ENCODE measurements around the gene SERPINB8. TPM values are rescaled to one million over a fixed set of nuclear protein-coding genes. Genes with fewer than 3 reads are reported as not detected.

SERPINB8 gene
- total RNA-seq, 4 donors from 2014 or later: 6.4 to 16.6 (median 11.5) TPM

DNA sequence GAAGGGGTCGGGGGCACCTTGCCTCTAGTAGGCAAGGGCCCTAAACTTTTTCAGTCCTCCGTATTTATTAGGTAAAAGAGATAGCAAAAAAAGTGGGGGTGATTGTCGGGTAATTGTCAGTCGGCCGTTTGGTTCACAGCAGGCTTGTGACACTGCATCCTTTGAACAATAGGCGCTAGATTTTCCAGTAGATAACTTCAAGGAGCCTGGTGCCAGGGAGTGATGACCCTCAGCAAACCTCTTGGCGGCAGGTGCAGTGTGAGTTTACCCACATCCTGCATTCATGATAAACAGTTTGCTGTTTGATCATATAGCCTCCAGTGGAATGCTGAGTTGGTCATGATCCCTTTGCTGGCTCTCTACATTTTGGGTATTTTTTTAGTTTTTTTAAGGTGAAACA, 22.9 kb downstream of the SERPINB8 start:
- no peak overlapping the region for H3K27ac ChIP-seq
- WGBS, 2 donors (ENCODE audit: low coverage in 1 of 2): 86 to 100% methylated on average over 2 to 7 of the region's 7 CpGs
- H3K4me3 ChIP-seq: no peak overlapping the region
- no peaks in the 10 kb centered on the region for H3K27me3 ChIP-seq
- ATAC-seq: no peak
- peaks cover 0 to 4% (median 0%) of the 10 kb centered on the region in 3 donors for H3K4me1 ChIP-seq
- H3K9me3 ChIP-seq: no peaks in the 10 kb centered on the region
- TF ChIP-seq POLR2A (IDR thresholded peaks at IDR 0.05) (no peak), EP300 (IDR thresholded peaks at IDR 0.05) (no peak), POLR2AphosphoS5 (IDR thresholded peaks at IDR 0.05) (no peak)
- TF ChIP-seq, protein P1, sequence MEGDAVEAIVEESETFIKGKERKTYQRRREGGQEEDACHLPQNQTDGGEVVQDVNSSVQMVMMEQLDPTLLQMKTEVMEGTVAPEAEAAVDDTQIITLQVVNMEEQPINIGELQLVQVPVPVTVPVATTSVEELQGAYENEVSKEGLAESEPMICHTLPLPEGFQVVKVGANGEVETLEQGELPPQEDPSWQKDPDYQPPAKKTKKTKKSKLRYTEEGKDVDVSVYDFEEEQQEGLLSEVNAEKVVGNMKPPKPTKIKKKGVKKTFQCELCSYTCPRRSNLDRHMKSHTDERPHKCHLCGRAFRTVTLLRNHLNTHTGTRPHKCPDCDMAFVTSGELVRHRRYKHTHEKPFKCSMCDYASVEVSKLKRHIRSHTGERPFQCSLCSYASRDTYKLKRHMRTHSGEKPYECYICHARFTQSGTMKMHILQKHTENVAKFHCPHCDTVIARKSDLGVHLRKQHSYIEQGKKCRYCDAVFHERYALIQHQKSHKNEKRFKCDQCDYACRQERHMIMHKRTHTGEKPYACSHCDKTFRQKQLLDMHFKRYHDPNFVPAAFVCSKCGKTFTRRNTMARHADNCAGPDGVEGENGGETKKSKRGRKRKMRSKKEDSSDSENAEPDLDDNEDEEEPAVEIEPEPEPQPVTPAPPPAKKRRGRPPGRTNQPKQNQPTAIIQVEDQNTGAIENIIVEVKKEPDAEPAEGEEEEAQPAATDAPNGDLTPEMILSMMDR (IDR thresholded peaks at IDR 0.05): no peak
- H3K36me3 ChIP-seq: peaks cover 0 to 3% of the 10 kb centered on the region in 2 donors

DNA sequence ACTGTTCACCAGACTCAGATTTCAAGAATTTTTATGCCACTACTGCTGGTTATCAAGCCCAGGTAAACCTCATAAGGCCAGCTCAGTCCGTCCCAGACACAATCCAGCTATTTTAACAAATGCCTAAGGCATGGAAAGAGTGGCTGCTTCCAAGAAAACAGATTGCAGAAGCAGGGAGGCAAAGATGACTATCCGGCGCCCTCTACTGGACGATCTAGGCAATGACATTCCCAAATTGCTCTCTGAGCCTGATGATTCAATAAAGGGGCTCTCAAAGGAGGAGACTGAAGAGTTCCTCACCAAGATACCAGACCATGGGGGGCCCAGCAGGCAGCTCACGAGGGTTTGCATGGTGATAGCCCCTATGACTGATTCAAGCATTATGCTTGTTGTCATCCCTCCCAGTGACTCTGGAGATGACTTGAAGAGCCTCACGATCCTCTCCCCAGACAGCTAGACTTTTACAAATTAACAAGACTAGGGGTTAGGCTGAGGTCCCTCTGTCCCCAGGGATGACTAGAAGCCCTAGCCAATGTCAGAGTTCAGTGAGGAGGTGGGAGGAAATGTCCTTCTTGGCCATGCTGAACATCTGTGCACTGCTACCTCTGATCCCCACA, 25.0 kb downstream of the SERPINB8 start:
- Histone ChIP-seq H3K36me3 (no peaks in the 10 kb centered on the region), H3K4me1 (peaks cover 0 to 4% (median 0%) of the 10 kb centered on the region in 3 donors), H3K27me3 (peaks cover 4% of the 10 kb centered on the region), H3K27ac (no peak overlapping the region), H3K4me3 (no peak overlapping the region), H3K9me3 (no peaks in the 10 kb centered on the region)
- 0 to 3% methylated on average over 2 to 5 of the region's 6 CpGs for WGBS, 2 donors (ENCODE audit: low coverage in 1 of 2)
- peak; percentile 32 for ATAC-seq
- TF ChIP-seq EP300 (IDR thresholded peaks at IDR 0.05): no peak
- TF ChIP-seq, protein P1 (IDR thresholded peaks at IDR 0.05): peak; percentile 70 to 91 (median 84)

DNA sequence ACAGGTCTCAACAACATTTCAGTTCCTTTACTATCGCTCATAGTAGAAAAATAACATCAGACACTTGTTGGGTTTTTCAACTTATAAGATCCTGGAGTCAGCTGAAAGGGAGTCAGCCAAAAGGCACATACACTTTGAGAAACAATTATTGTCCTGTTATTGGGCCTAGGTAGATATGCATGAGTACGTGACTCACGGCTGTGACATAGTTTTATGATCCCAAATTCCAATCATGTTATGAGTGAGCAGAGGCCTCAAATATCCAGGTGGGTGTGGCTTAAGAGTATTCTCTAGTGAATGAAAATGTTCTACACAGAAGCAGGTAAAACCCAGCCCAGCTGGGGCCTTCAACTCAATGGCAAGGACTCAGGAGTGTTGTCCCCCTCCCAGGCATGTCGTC, 27.2 kb downstream of the SERPINB8 start:
- WGBS, 2 donors (ENCODE audit: low coverage in 1 of 2): 83 to 92% methylated on average over 4 of the region's 4 CpGs
- Histone ChIP-seq H3K9me3 (no peaks in the 10 kb centered on the region), H3K4me3 (no peak overlapping the region), H3K27ac (no peak overlapping the region), H3K4me1 (peaks cover 0 to 4% (median 0%) of the 10 kb centered on the region in 3 donors), H3K36me3 (no peaks in the 10 kb centered on the region), H3K27me3 (peaks cover 15% of the 10 kb centered on the region)
- ATAC-seq: no peak
- TF ChIP-seq EP300 (IDR thresholded peaks at IDR 0.05) (no peak), POLR2A (IDR thresholded peaks at IDR 0.05) (no peak), POLR2AphosphoS5 (IDR thresholded peaks at IDR 0.05) (no peak)
- TF ChIP-seq, protein P1 (IDR thresholded peaks at IDR 0.05): no peak

DNA sequence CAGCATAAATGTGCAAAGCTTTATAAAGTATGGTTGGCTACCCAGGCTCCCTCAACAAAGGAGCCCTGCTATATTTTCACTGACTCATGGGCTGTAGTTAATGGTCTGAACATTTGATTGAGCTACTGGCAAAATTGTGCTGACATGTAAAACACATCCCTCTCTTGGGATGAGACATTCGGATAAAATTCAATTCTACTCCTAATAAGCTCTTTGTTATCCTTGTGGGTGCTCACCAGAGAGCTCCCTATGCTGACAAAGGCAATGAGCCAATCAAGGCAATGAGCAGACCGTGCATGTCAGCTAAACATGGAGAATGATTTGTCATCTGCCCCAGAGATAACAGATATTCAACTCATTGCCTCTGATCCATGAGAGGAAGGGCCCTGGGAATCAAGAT, 27.7 kb downstream of the SERPINB8 start:
- WGBS, 2 donors (ENCODE audit: low coverage in 1 of 2): 59 to 80% methylated on average over 1 to 2 of the region's 2 CpGs
- TF ChIP-seq POLR2A (IDR thresholded peaks at IDR 0.05) (no peak), POLR2AphosphoS5 (IDR thresholded peaks at IDR 0.05) (no peak), EP300 (IDR thresholded peaks at IDR 0.05) (no peak)
- TF ChIP-seq, protein P1 (IDR thresholded peaks at IDR 0.05): no peak
- Histone ChIP-seq H3K36me3 (no peaks in the 10 kb centered on the region), H3K4me3 (no peak overlapping the region), H3K9me3 (peaks cover 0 to 1% (median 0%) of the 10 kb centered on the region in 3 donors), H3K27me3 (peaks cover 21% of the 10 kb centered on the region), H3K4me1 (peaks cover 0 to 4% (median 0%) of the 10 kb centered on the region in 3 donors), H3K27ac (no peak overlapping the region)
- no peak for ATAC-seq

DNA sequence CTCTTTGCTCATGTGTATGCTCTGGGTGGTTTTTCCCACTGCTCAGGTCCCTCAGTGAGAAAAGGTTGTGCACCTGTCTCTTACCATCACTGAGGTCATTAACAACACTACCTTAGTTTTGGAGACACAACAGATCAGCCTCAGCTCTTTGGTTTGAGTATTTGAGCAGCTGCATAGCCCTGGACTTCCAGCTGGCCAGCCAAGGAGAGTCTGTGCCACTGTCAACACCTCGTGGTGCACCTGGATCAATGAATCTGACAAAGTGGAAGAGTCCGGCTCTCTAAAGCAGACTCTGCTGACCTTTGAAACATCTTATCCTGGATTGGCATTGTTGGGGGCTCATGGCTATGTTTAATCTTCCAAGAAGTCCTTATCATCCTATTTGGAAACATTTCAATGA, 30.0 kb downstream of the SERPINB8 start:
- ATAC-seq: no peak
- Histone ChIP-seq H3K9me3 (peaks cover 0 to 3% (median 0%) of the 10 kb centered on the region in 3 donors), H3K27ac (no peak overlapping the region), H3K27me3 (peaks cover 27% of the 10 kb centered on the region), H3K4me1 (no peaks in the 10 kb centered on the region), H3K4me3 (no peak overlapping the region), H3K36me3 (no peaks in the 10 kb centered on the region)
- TF ChIP-seq POLR2A (IDR thresholded peaks at IDR 0.05): no peak
- TF ChIP-seq, protein P1 (IDR thresholded peaks at IDR 0.05): no peak
- no peak for TF ChIP-seq POLR2AphosphoS5 (IDR thresholded peaks at IDR 0.05)
- no peak for TF ChIP-seq EP300 (IDR thresholded peaks at IDR 0.05)
- 86% methylated on average over 1 of the region's 2 CpGs; no CpG with 5 or more reads in 1 of the 2 donors for WGBS, 2 donors (ENCODE audit: low coverage in 1 of 2)
